ENCODE measurements around the gene NBPF1.
"Not testable (repeated sequence)": the region's sequence is repeated elsewhere in the genome, so short reads cannot be mapped to it uniquely, and the experiment has no call there.

The NBPF1 gene

GRCh38 chr1:16615253-16616252 is 2.2 kb upstream of the NBPF1 start:
- no peaks in the 10 kb centered on the region for H3K36me3 ChIP-seq (ENCODE audit: insufficient read depth, low read depth, low read length)
- H3K9ac ChIP-seq (ENCODE audit: low read depth, low read length): no peak overlapping the region
- H3K9me3 ChIP-seq (ENCODE audit: insufficient read depth, low read depth, low read length): no peaks in the 10 kb centered on the region
- peaks cover 10% of the 10 kb centered on the region; the same call in 1 of the 2 replicates for H3K4me1 ChIP-seq (ENCODE audit: insufficient read depth, low read length)
- no peak overlapping the region for H3K27ac ChIP-seq (ENCODE audit: low read length)
- H3K4me3 ChIP-seq (ENCODE audit: low read length): no peak overlapping the region
- peaks cover 44% of the 10 kb centered on the region for H3K27me3 ChIP-seq (ENCODE audit: insufficient read depth, low read length)

GRCh38 chr1:16614361-16615252 is 1.2 kb upstream of the NBPF1 start:
- H3K27me3 ChIP-seq (ENCODE audit: insufficient read depth, low read length): peaks cover 44% of the 10 kb centered on the region
- no peak overlapping the region for H3K27ac ChIP-seq (ENCODE audit: low read length)
- H3K36me3 ChIP-seq (ENCODE audit: insufficient read depth, low read depth, low read length): no peaks in the 10 kb centered on the region
- no peaks in the 10 kb centered on the region for H3K9me3 ChIP-seq (ENCODE audit: insufficient read depth, low read depth, low read length)
- H3K9ac ChIP-seq (ENCODE audit: low read depth, low read length): no peak overlapping the region; the same call in 1 of the 2 replicates
- peaks cover 10% of the 10 kb centered on the region; the same call in 1 of the 2 replicates for H3K4me1 ChIP-seq (ENCODE audit: insufficient read depth, low read length)
- peak overlapping the region; percentile 78 for H3K4me3 ChIP-seq (ENCODE audit: low read length)

- no peaks in the 10 kb centered on the region for H3K9me3 ChIP-seq (ENCODE audit: insufficient read depth, low read depth, low read length)
- peak overlapping the region; percentile 68; the same call in 1 of the 2 replicates for H3K9ac ChIP-seq (ENCODE audit: low read depth, low read length)
- H3K27me3 ChIP-seq (ENCODE audit: insufficient read depth, low read length): peaks cover 44% of the 10 kb centered on the region
- no peak overlapping the region for H3K27ac ChIP-seq (ENCODE audit: low read length)
- peaks cover 10% of the 10 kb centered on the region; the same call in 1 of the 2 replicates for H3K4me1 ChIP-seq (ENCODE audit: insufficient read depth, low read length)
- H3K36me3 ChIP-seq (ENCODE audit: insufficient read depth, low read depth, low read length): peaks cover 9% of the 10 kb centered on the region
- peak overlapping the region; percentile 78 for H3K4me3 ChIP-seq (ENCODE audit: low read length)
Measured at GRCh38 chr1:16612332-16613172, 812 bp downstream of the NBPF1 start.

- Histone ChIP-seq H3K27me3 (ENCODE audit: insufficient read depth, low read length) (peaks cover 44% of the 10 kb centered on the region), H3K36me3 (ENCODE audit: insufficient read depth, low read depth, low read length) (peaks cover 15% of the 10 kb centered on the region), H3K9ac (ENCODE audit: low read depth, low read length) (peak overlapping the region; percentile 68; the same call in 1 of the 2 replicates), H3K4me3 (ENCODE audit: low read length) (peak overlapping the region; percentile 78)
- not testable (repeated sequence) for H3K9me3 ChIP-seq (ENCODE audit: insufficient read depth, low read depth, low read length); H3K27ac ChIP-seq (ENCODE audit: low read length); H3K4me1 ChIP-seq (ENCODE audit: insufficient read depth, low read length)
Measured at GRCh38 chr1:16611981-16612331, 1.4 kb downstream of the NBPF1 start.

GRCh38 chr1:16611164-16611563 is 2.2 kb downstream of the NBPF1 start:
- H3K4me1 ChIP-seq (ENCODE audit: insufficient read depth, low read length); H3K9ac ChIP-seq (ENCODE audit: low read depth, low read length); H3K4me3 ChIP-seq (ENCODE audit: low read length); H3K9me3 ChIP-seq (ENCODE audit: insufficient read depth, low read depth, low read length); H3K27ac ChIP-seq (ENCODE audit: low read length): not testable (repeated sequence)
- Histone ChIP-seq H3K36me3 (ENCODE audit: insufficient read depth, low read depth, low read length) (peaks cover 22% of the 10 kb centered on the region), H3K27me3 (ENCODE audit: insufficient read depth, low read length) (peaks cover 44% of the 10 kb centered on the region)

- H3K27ac ChIP-seq (ENCODE audit: low read length); H3K4me3 ChIP-seq (ENCODE audit: low read length); H3K9ac ChIP-seq (ENCODE audit: low read depth, low read length); H3K9me3 ChIP-seq (ENCODE audit: insufficient read depth, low read depth, low read length); H3K4me1 ChIP-seq (ENCODE audit: insufficient read depth, low read length): not testable (repeated sequence)
- peaks cover 40% of the 10 kb centered on the region for H3K27me3 ChIP-seq (ENCODE audit: insufficient read depth, low read length)
- peaks cover 25% of the 10 kb centered on the region for H3K36me3 ChIP-seq (ENCODE audit: insufficient read depth, low read depth, low read length)
Measured at GRCh38 chr1:16610553-16610952, 2.8 kb downstream of the NBPF1 start.

GRCh38 chr1:16609761-16610160 is 3.6 kb downstream of the NBPF1 start:
- H3K4me3 ChIP-seq (ENCODE audit: low read length); H3K4me1 ChIP-seq (ENCODE audit: insufficient read depth, low read length); H3K9ac ChIP-seq (ENCODE audit: low read depth, low read length); H3K9me3 ChIP-seq (ENCODE audit: insufficient read depth, low read depth, low read length); H3K27ac ChIP-seq (ENCODE audit: low read length): not testable (repeated sequence)
- H3K27me3 ChIP-seq (ENCODE audit: insufficient read depth, low read length): peaks cover 32% of the 10 kb centered on the region
- H3K36me3 ChIP-seq (ENCODE audit: insufficient read depth, low read depth, low read length): peaks cover 31% of the 10 kb centered on the region

GRCh38 chr1:16608838-16609560 is 4.4 kb downstream of the NBPF1 start:
- no peak overlapping the region for H3K4me3 ChIP-seq (ENCODE audit: low read length)
- H3K9me3 ChIP-seq (ENCODE audit: insufficient read depth, low read depth, low read length): no peaks in the 10 kb centered on the region
- H3K9ac ChIP-seq (ENCODE audit: low read depth, low read length): no peak overlapping the region
- H3K36me3 ChIP-seq (ENCODE audit: insufficient read depth, low read depth, low read length): peaks cover 31% of the 10 kb centered on the region
- no peak overlapping the region for H3K27ac ChIP-seq (ENCODE audit: low read length)
- peaks cover 24% of the 10 kb centered on the region for H3K27me3 ChIP-seq (ENCODE audit: insufficient read depth, low read length)
- peaks cover 6% of the 10 kb centered on the region; the same call in 1 of the 2 replicates for H3K4me1 ChIP-seq (ENCODE audit: insufficient read depth, low read length)

- not testable (repeated sequence) for H3K4me1 ChIP-seq (ENCODE audit: insufficient read depth, low read length); H3K9ac ChIP-seq (ENCODE audit: low read depth, low read length); H3K27ac ChIP-seq (ENCODE audit: low read length); H3K9me3 ChIP-seq (ENCODE audit: insufficient read depth, low read depth, low read length); H3K4me3 ChIP-seq (ENCODE audit: low read length)
- peaks cover 31% of the 10 kb centered on the region for H3K36me3 ChIP-seq (ENCODE audit: insufficient read depth, low read depth, low read length)
- peaks cover 21% of the 10 kb centered on the region for H3K27me3 ChIP-seq (ENCODE audit: insufficient read depth, low read length)
Measured at GRCh38 chr1:16607853-16608815, 5.2 kb downstream of the NBPF1 start.

GRCh38 chr1:16607433-16607851 is 5.9 kb downstream of the NBPF1 start:
- H3K4me1 ChIP-seq (ENCODE audit: insufficient read depth, low read length): peaks cover 4% of the 10 kb centered on the region; the same call in 1 of the 2 replicates
- no peak overlapping the region for H3K9ac ChIP-seq (ENCODE audit: low read depth, low read length)
- peaks cover 16% of the 10 kb centered on the region for H3K27me3 ChIP-seq (ENCODE audit: insufficient read depth, low read length)
- H3K36me3 ChIP-seq (ENCODE audit: insufficient read depth, low read depth, low read length): peaks cover 31% of the 10 kb centered on the region
- H3K27ac ChIP-seq (ENCODE audit: low read length): no peak overlapping the region
- H3K9me3 ChIP-seq (ENCODE audit: insufficient read depth, low read depth, low read length): no peaks in the 10 kb centered on the region
- H3K4me3 ChIP-seq (ENCODE audit: low read length): no peak overlapping the region

All from iPS-20b (cell line).